HL-60/S4 treated with retinoic acid at 250 ng/mL for 4 days and 3 days (cell line): ENCODE results near the gene TRIO.

Source experiments
- in situ Hi-C: fragments of 300-500 bp; cut with MboI; formaldehyde crosslinking; loops from 2 replicates; pipeline ENCODE4 v1.7.0; 2022; ENCODE audit warnings: low sequenced_read_pairs

Gene TRIO

GRCh38 chr5:14183187-14183939 lies 40.2 kb downstream of the TRIO start:
- in situ Hi-C loops: no loop called here

- in situ Hi-C loops: no loop called here
Observed at GRCh38 chr5:14184082-14184481, 40.9 kb downstream of the TRIO start.

- in situ Hi-C loops: no loop called here
Observed at GRCh38 chr5:14184725-14185124, 41.6 kb downstream of the TRIO start.

- in situ Hi-C loops: no loop called here
Observed at GRCh38 chr5:14185326-14186058, 42.4 kb downstream of the TRIO start.

- in situ Hi-C loops: no loop called here
Observed at GRCh38 chr5:14186059-14186830, 43.1 kb downstream of the TRIO start.

- in situ Hi-C loops: no loop called here
Observed at GRCh38 chr5:14187157-14187556, 44.0 kb downstream of the TRIO start.

- in situ Hi-C loops: no loop called here
Observed at GRCh38 chr5:14187660-14188059, 44.5 kb downstream of the TRIO start.

GRCh38 chr5:14188778-14189177 lies 45.6 kb downstream of the TRIO start:
- in situ Hi-C loops: no loop called here

- in situ Hi-C loops: no loop called here
Observed at GRCh38 chr5:14189680-14190079, 46.5 kb downstream of the TRIO start.

- in situ Hi-C loops: no loop called here
Observed at GRCh38 chr5:14190194-14191164, 47.3 kb downstream of the TRIO start.

GRCh38 chr5:14191325-14191724 lies 48.2 kb downstream of the TRIO start:
- in situ Hi-C loops: no loop called here

- in situ Hi-C loops: no loop called here
Observed at GRCh38 chr5:14193496-14193895, 50.4 kb downstream of the TRIO start.

- in situ Hi-C loops: no loop called here
Observed at GRCh38 chr5:14195588-14195987, 52.4 kb downstream of the TRIO start.

- in situ Hi-C loops: no loop called here
Observed at GRCh38 chr5:14197056-14197455, 53.9 kb downstream of the TRIO start.

- in situ Hi-C loops: no loop called here
Observed at GRCh38 chr5:14199902-14200301, 56.8 kb downstream of the TRIO start.

- in situ Hi-C loops: no loop called here
Observed at GRCh38 chr5:14200312-14200990, 57.3 kb downstream of the TRIO start.

GRCh38 chr5:14201325-14202045 lies 58.3 kb downstream of the TRIO start:
- in situ Hi-C loops: no loop called here

- in situ Hi-C loops: no loop called here
Observed at GRCh38 chr5:14202462-14202861, 59.3 kb downstream of the TRIO start.

GRCh38 chr5:14204011-14204670 lies 61.0 kb downstream of the TRIO start:
- in situ Hi-C loops: no loop called here
